Kidney epithelial cell (primary cell): ENCODE data around the gene POU3F3. TPM values are rescaled to one million over a fixed set of nuclear protein-coding genes. Genes with fewer than 3 reads are reported as not detected.

Source experiments
- DNase-seq: peaks from one replicate; pipeline ENCODE4 v3.0.0-alpha.2; 2010; ENCODE audit warnings: low read depth
- H3K27me3 ChIP-seq: 2 replicates; pipeline ENCODE4 v1.6.0; 2011; ENCODE audit warnings: low read length; ENCODE audit not compliant: control insufficient read depth, insufficient read depth
- H3K36me3 ChIP-seq: 2 replicates; pipeline ENCODE4 v1.5.1; 2011; ENCODE audit warnings: low read length; ENCODE audit not compliant: control insufficient read depth, insufficient read depth
- H3K4me3 ChIP-seq: 2 replicates; pipeline ENCODE4 v1.5.1; 2011; ENCODE audit warnings: low read depth, mild to moderate bottlenecking, control low read depth, low read length
- CTCF ChIP-seq: IDR thresholded peaks from 2 replicates; pipeline ENCODE4 v1.5.1; 2011; ENCODE audit warnings: mild to moderate bottlenecking, moderate library complexity, low read length, control low read depth, inconsistent platforms; ENCODE audit not compliant: insufficient read depth, poor library complexity, severe bottlenecking
- total RNA-seq: library from RNA; depleted of rRNA; stranded (reverse); fragments of >200 nt; gene quantifications from 2 replicates; pipeline ENCODE4 v1.2.3, GENCODE V29; 2015

POU3F3 gene
- total RNA-seq, 1 donor from 2014 or later = 19.0 TPM

GRCh38 chr2:104863146-104863467 lies 9.2 kb downstream of the POU3F3 start:
- Histone ChIP-seq H3K36me3 (no peaks in the 10 kb centered on the region), H3K27me3 (peaks cover 34% of the 10 kb centered on the region), H3K4me3 (peak overlapping the region; percentile 42)
- no peak for DNase-seq
- TF ChIP-seq CTCF = no peak

GRCh38 chr2:104863468-104864279 lies 9.8 kb downstream of the POU3F3 start:
- Histone ChIP-seq H3K27me3 (peaks cover 37% of the 10 kb centered on the region), H3K36me3 (no peaks in the 10 kb centered on the region), H3K4me3 (peak overlapping the region; percentile 42)
- TF ChIP-seq CTCF = no peak
- DNase-seq = no peak

GRCh38 chr2:104864280-104865095 lies 10.6 kb downstream of the POU3F3 start:
- no peaks in the 10 kb centered on the region for H3K36me3 ChIP-seq
- H3K27me3 ChIP-seq = peaks cover 37% of the 10 kb centered on the region
- TF ChIP-seq CTCF = no peak
- no peak for DNase-seq
- H3K4me3 ChIP-seq = peak overlapping the region; percentile 42

- H3K27me3 ChIP-seq = peaks cover 41% of the 10 kb centered on the region
- no peaks in the 10 kb centered on the region for H3K36me3 ChIP-seq
- no peak for DNase-seq
- H3K4me3 ChIP-seq = no peak overlapping the region
- no peak for TF ChIP-seq CTCF
These were observed 11.2 kb downstream of the POU3F3 start for GRCh38 chr2:104865096-104865470.

GRCh38 chr2:104866122-104866864 lies 12.4 kb downstream of the POU3F3 start:
- no peaks in the 10 kb centered on the region for H3K36me3 ChIP-seq
- H3K4me3 ChIP-seq = no peak overlapping the region
- DNase-seq = no peak
- TF ChIP-seq CTCF = no peak
- peaks cover 41% of the 10 kb centered on the region for H3K27me3 ChIP-seq
